HCT116 (cell line): ENCODE results near the gene GRIA4. TPM values are rescaled to one million over a fixed set of nuclear protein-coding genes. Genes with fewer than 3 reads are reported as not detected.

ENCODE experiments used
- ATAC-seq: fragments of 200-7000 bp; cut with Tn5 transposase; 2 replicates; pipeline ENCODE4 v1.9.1; 2020; ENCODE audit warnings: mild to moderate bottlenecking, moderate library complexity
- BruUV-seq: library from RNA; stranded (reverse); fragments of 400-500 nt; replicated peaks from 2 replicates; lab custom pipeline; 2021; lab: Mats Ljungman, UMichigan
- CTCF ChIA-PET: fragments of 300-600 bp; sonication (Branson Sonifier 250); formaldehyde crosslinking; loops from one replicate; lab custom pipeline; 2021; ENCODE audit warnings: antibody characterized with exemption; lab: Charles Lee
- POLR2A ChIA-PET: fragments of 300-600, 350-600 bp; sonication (Branson Sonifier 250); formaldehyde crosslinking; loops from one replicate; lab custom pipeline; 2021; ENCODE audit warnings: antibody characterized with exemption; lab: Charles Lee
- RAD21 ChIA-PET, 2 experiments: fragments of 300-600 bp; sonication (Branson Sonifier 250); formaldehyde crosslinking; loops; one replicate each; lab custom pipeline; 2023; ENCODE audit warnings: low total read pairs in 2 of 2; ENCODE audit not compliant: uncharacterized antibody in 2 of 2, unreplicated experiment in 2 of 2, low non-redundant PET in 1 of 2; lab: Charles Lee
- DNase-seq: peaks from one replicate; pipeline ENCODE4 v3.0.0-alpha.2; 2010; ENCODE audit warnings: low read depth, low spot score
- H2AFZ ChIP-seq: fragments of 200-600 bp; shearing (Covaris generic), sonication (generic); 2 replicates; pipeline ENCODE4 v1.6.1; 2017; ENCODE audit warnings: low read depth, mixed run types, mixed read lengths, antibody characterized with exemption, low read length; ENCODE audit not compliant: poor library complexity, severe bottlenecking
- H3K27ac ChIP-seq: 2 replicates; pipeline ENCODE4 v1.5.1; 2012; ENCODE audit warnings: low read depth, low read length
- H3K27me3 ChIP-seq: fragments of 200-600 bp; sonication (generic); 2 replicates; pipeline ENCODE4 v1.6.1; 2016; ENCODE audit warnings: mixed run types, low read length, mixed read lengths; ENCODE audit not compliant: insufficient read depth
- H3K36me3 ChIP-seq, 2 experiments: fragments of 200-500 bp in 1 of 2; fragments of 200-600 bp in 1 of 2; sonication (Bioruptor generic) in 1 of 2; sonication (generic) in 1 of 2; 2 replicates each; pipeline versions ENCODE4 v1.5.1 to v1.6.1; 2014 to 2016; ENCODE audit warnings: low read length in 2 of 2, inconsistent platforms in 1 of 2, mixed read lengths in 1 of 2, mixed run types in 1 of 2; ENCODE audit not compliant: insufficient read depth in 2 of 2, control insufficient read depth in 1 of 2
- H3K4me1 ChIP-seq, 2 experiments: fragments of 200-600 bp in 1 of 2; sonication (generic) in 1 of 2; 2 replicates each; pipeline versions ENCODE4 v1.5.1 to v1.6.1; 2012 to 2017; ENCODE audit warnings: low read length in 2 of 2, inconsistent platforms in 1 of 2, mild to moderate bottlenecking in 1 of 2, mixed read lengths in 1 of 2, mixed run types in 1 of 2, moderate library complexity in 1 of 2; ENCODE audit not compliant: insufficient read depth in 2 of 2, control insufficient read depth in 1 of 2
- H3K4me2 ChIP-seq: fragments of 200-600 bp; sonication (generic); 2 replicates; pipeline ENCODE4 v1.6.1; 2017; ENCODE audit warnings: mixed run types, low read length, mixed read lengths
- H3K4me3 ChIP-seq, 2 experiments: fragments of 200-600 bp in 1 of 2; sonication (generic) in 1 of 2; replicated peaks in 1 of 2; 2 replicates each; pipeline ENCODE4 v1.5.1; 2011 to 2016; ENCODE audit warnings: low read length in 2 of 2, control low read depth in 1 of 2, low read depth in 1 of 2, mild to moderate bottlenecking in 1 of 2, mixed read lengths in 1 of 2, mixed run types in 1 of 2
- H3K79me2 ChIP-seq: fragments of 200-600 bp; sonication (generic); 2 replicates; pipeline ENCODE4 v1.6.1; 2017; ENCODE audit warnings: mild to moderate bottlenecking, mixed run types, low read length, moderate library complexity, mixed read lengths; ENCODE audit not compliant: insufficient read depth
- H3K9ac ChIP-seq: fragments of 200-600 bp; sonication (generic); 2 replicates; pipeline ENCODE4 v1.6.1; 2016; ENCODE audit warnings: low read length, mixed read lengths
- H3K9me2 ChIP-seq: fragments of 200-600 bp; sonication (generic), shearing (Covaris generic); 2 replicates; pipeline ENCODE4 v1.6.1; 2017; ENCODE audit warnings: mixed run types, mild to moderate bottlenecking, moderate library complexity; ENCODE audit not compliant: insufficient read depth
- H3K9me3 ChIP-seq, 2 experiments: fragments of 200-500 bp in 1 of 2; fragments of 200-600 bp in 1 of 2; sonication (Bioruptor generic) in 1 of 2; sonication (generic) in 1 of 2; 2 replicates each; pipeline ENCODE4 v1.6.1; 2014 to 2017; ENCODE audit warnings: low read length in 2 of 2, mixed read lengths in 2 of 2, inconsistent platforms in 1 of 2, low read depth in 1 of 2, mild to moderate bottlenecking in 1 of 2, mixed run types in 1 of 2, moderate library complexity in 1 of 2; ENCODE audit not compliant: control insufficient read depth in 1 of 2, insufficient read depth in 1 of 2
- H4K20me1 ChIP-seq: fragments of 200-600 bp; sonication (generic), shearing (Covaris generic); 2 replicates; pipeline ENCODE4 v1.6.1; 2017; ENCODE audit warnings: mixed run types, mild to moderate bottlenecking, moderate library complexity; ENCODE audit not compliant: insufficient read depth
- ATF3 ChIP-seq: IDR thresholded peaks from 2 replicates; pipeline ENCODE4 v1.6.1; 2012
- CEBPB ChIP-seq: IDR thresholded peaks from 2 replicates; pipeline ENCODE4 v1.6.1; 2012; ENCODE audit warnings: low read depth
- EZH2phosphoT487 ChIP-seq: fragments of 200-600 bp; IDR thresholded peaks from 2 replicates; pipeline ENCODE4 v1.6.1; 2018; ENCODE audit warnings: antibody characterized with exemption, borderline replicate concordance
- FOSL1 ChIP-seq: IDR thresholded peaks from 2 replicates; pipeline ENCODE4 v1.6.1; 2012; ENCODE audit warnings: low read depth
- POLR2A ChIP-seq: IDR thresholded peaks from 2 replicates; pipeline ENCODE4 v1.7.0; 2011; ENCODE audit warnings: borderline replicate concordance; ENCODE audit not compliant: insufficient read depth, insufficient read length; ENCODE audit errors: extremely low read depth
- REST ChIP-seq: IDR thresholded peaks from 2 replicates; pipeline ENCODE4 v1.6.1; 2012; ENCODE audit warnings: low read depth
- ZNF274 ChIP-seq: fragments of 200-500 bp; sonication (Bioruptor generic); IDR thresholded peaks from 2 replicates; pipeline ENCODE4 v1.6.1; 2014; ENCODE audit warnings: mild to moderate bottlenecking, low read depth, low read length, inconsistent platforms
- intact Hi-C: fragments of 100-400 bp; cut with micrococcal nuclease; formaldehyde crosslinking; loops from 2 replicates; pipeline ENCODE4 v1.10.0; 2022
- total RNA-seq: library from RNA; stranded (reverse); gene quantifications from one replicate; pipeline ENCODE4 v1.2.1, GENCODE V29; 2021; ENCODE audit not compliant: unreplicated experiment
- TF ChIP-seq, protein P1 (sequence below), 3 experiments: fragments of 200-600 bp in 1 of 3; sonication (generic) in 1 of 3; IDR thresholded peaks in 2 of 3; conservative IDR thresholded peaks in 1 of 3; 2 replicates each; pipeline ENCODE4 v1.5.1; 2012 to 2017; ENCODE audit warnings: low read depth in 2 of 3, low read length in 2 of 3, antibody characterized with exemption in 1 of 3, borderline replicate concordance in 1 of 3, control low read depth in 1 of 3, mild to moderate bottlenecking in 1 of 3, mixed read lengths in 1 of 3, mixed run types in 1 of 3, moderate library complexity in 1 of 3; ENCODE audit not compliant: insufficient read depth in 1 of 3

The GRIA4 gene
- total RNA-seq, 1 experiment from 2014 or later, result not detected

- H3K27ac ChIP-seq, result no peak overlapping the region
- ATAC-seq, result no peak
- intact Hi-C loops, result no loop called here
- no peak for TF ChIP-seq ZNF274
- TF ChIP-seq, protein P1, sequence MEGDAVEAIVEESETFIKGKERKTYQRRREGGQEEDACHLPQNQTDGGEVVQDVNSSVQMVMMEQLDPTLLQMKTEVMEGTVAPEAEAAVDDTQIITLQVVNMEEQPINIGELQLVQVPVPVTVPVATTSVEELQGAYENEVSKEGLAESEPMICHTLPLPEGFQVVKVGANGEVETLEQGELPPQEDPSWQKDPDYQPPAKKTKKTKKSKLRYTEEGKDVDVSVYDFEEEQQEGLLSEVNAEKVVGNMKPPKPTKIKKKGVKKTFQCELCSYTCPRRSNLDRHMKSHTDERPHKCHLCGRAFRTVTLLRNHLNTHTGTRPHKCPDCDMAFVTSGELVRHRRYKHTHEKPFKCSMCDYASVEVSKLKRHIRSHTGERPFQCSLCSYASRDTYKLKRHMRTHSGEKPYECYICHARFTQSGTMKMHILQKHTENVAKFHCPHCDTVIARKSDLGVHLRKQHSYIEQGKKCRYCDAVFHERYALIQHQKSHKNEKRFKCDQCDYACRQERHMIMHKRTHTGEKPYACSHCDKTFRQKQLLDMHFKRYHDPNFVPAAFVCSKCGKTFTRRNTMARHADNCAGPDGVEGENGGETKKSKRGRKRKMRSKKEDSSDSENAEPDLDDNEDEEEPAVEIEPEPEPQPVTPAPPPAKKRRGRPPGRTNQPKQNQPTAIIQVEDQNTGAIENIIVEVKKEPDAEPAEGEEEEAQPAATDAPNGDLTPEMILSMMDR (IDR thresholded peaks at IDR 0.05 in 2 of 3, conservative IDR thresholded peaks at IDR 0.05 in 1 of 3; ENCODE audit: borderline replicate concordance in 1 of 3, insufficient read depth in 1 of 3, low read depth in 2 of 3, low read length in 2 of 3), result peak in 1 of 3 experiments; percentile 23; a peak in 1 of 6 replicates
- no peak for TF ChIP-seq POLR2A
- TF ChIP-seq FOSL1, result no peak
- TF ChIP-seq EZH2phosphoT487, result no peak
- TF ChIP-seq CEBPB, result no peak
- no peak for TF ChIP-seq REST
- no peak for TF ChIP-seq ATF3
- no peaks in the 10 kb centered on the region for H3K79me2 ChIP-seq
- BruUV-seq, result no TSS peak
- no peaks in the 10 kb centered on the region for H3K27me3 ChIP-seq
- ChIA-PET CTCF (no interaction called here), RAD21 (no interaction called here), POLR2A (no interaction called here)
- no peak overlapping the region for H3K4me3 ChIP-seq
- H3K9me3 ChIP-seq, result no peaks in the 10 kb centered on the region
- no peak overlapping the region for H3K4me2 ChIP-seq
- no peak for DNase-seq
- no peaks in the 10 kb centered on the region for H3K4me1 ChIP-seq
- no peaks in the 10 kb centered on the region for H3K9me2 ChIP-seq
- H3K36me3 ChIP-seq, result no peaks in the 10 kb centered on the region
- no peak overlapping the region for H2AFZ ChIP-seq
- no peak overlapping the region for H3K9ac ChIP-seq
- H4K20me1 ChIP-seq, result no peaks in the 10 kb centered on the region
Measured at GRCh38 chr11:105579111-105579510, 30.8 kb upstream of the GRIA4 start.
